WTC11 (cell line): ENCODE results near the gene TOP2A. TPM values are rescaled to one million over a fixed set of nuclear protein-coding genes. Genes with fewer than 3 reads are reported as not detected.

Experiments used
- ATAC-seq: fragments of 200-7000 bp; cut with Tn5 transposase; 2 replicates; pipeline ENCODE4 v1.10.0; 2021; ENCODE audit warnings: mild to moderate bottlenecking, moderate library complexity
- CTCF ChIA-PET: fragments of 300-600 bp; sonication (Branson Sonifier 250); formaldehyde crosslinking; loops from one replicate; lab custom pipeline; 2021; ENCODE audit warnings: antibody characterized with exemption; lab: Charles Lee
- POLR2A ChIA-PET: fragments of 350-600 bp; sonication (Branson Sonifier 250); formaldehyde crosslinking; loops from one replicate; lab custom pipeline; 2021; ENCODE audit warnings: antibody characterized with exemption; lab: Charles Lee
- DNase-seq: peaks from one replicate; pipeline ENCODE4 v3.0.0; 2021; ENCODE audit warnings: low spot score
- H3K27ac Mint-ChIP-seq: 2 replicates; pipeline ENCODE4 v1.8.0; 2021; ENCODE audit warnings: mixed read lengths
- H3K27me3 Mint-ChIP-seq: 2 replicates; pipeline ENCODE4 v1.8.0; 2021; ENCODE audit warnings: low read depth, mild to moderate bottlenecking, moderate library complexity, mixed read lengths
- H3K36me3 Mint-ChIP-seq: 2 replicates; pipeline ENCODE4 v1.8.0; 2021; ENCODE audit warnings: mixed read lengths
- H3K4me1 Mint-ChIP-seq: 2 replicates; pipeline ENCODE4 v1.8.0; 2022; ENCODE audit warnings: mixed read lengths
- H3K4me3 Mint-ChIP-seq: 2 replicates; pipeline ENCODE4 v1.8.0; 2021; ENCODE audit warnings: mild to moderate bottlenecking, moderate library complexity, mixed read lengths
- H3K9me3 Mint-ChIP-seq: 2 replicates; pipeline ENCODE4 v1.8.0; 2021; ENCODE audit warnings: mixed read lengths
- ATF1 ChIP-seq: sonication (generic); formaldehyde crosslinking; IDR thresholded peaks from 2 replicates; pipeline ENCODE4 v1.8.1; 2023; ENCODE audit warnings: mild to moderate bottlenecking, moderate library complexity, missing genetic modification reagents
- CBFB ChIP-seq: sonication (generic); formaldehyde crosslinking; IDR thresholded peaks from 2 replicates; pipeline ENCODE4 v1.8.1; 2022; ENCODE audit warnings: mild to moderate bottlenecking, low read depth, missing genetic modification reagents
- ELF4 ChIP-seq: sonication (generic); formaldehyde crosslinking; IDR thresholded peaks from 2 replicates; pipeline ENCODE4 v1.8.1; 2022; ENCODE audit warnings: low read depth, mild to moderate bottlenecking, moderate library complexity, missing genetic modification reagents
- EMX1 ChIP-seq: fragments of 250-450 bp; sonication (Bioruptor Pico); IDR thresholded peaks from 2 replicates; pipeline ENCODE4 v1.8.0; 2021; ENCODE audit warnings: mild to moderate bottlenecking
- FOXK1 ChIP-seq: sonication (generic); formaldehyde crosslinking; IDR thresholded peaks from 2 replicates; pipeline ENCODE4 v1.8.0; 2022; ENCODE audit warnings: mild to moderate bottlenecking, moderate library complexity, missing genetic modification reagents
- GABPB1 ChIP-seq: sonication (generic); formaldehyde crosslinking; IDR thresholded peaks from 2 replicates; pipeline ENCODE4 v1.8.1; 2023; ENCODE audit warnings: mild to moderate bottlenecking, missing genetic modification reagents
- HMGXB4 ChIP-seq: sonication (generic); formaldehyde crosslinking; IDR thresholded peaks from 2 replicates; pipeline ENCODE4 v1.8.1; 2023; ENCODE audit warnings: mild to moderate bottlenecking, moderate library complexity, missing genetic modification reagents
- IRF2 ChIP-seq: sonication (generic); formaldehyde crosslinking; IDR thresholded peaks from 2 replicates; pipeline ENCODE4 v1.8.0; 2022; ENCODE audit warnings: low read depth, missing genetic modification reagents, borderline replicate concordance
- JUN ChIP-seq: sonication (generic); formaldehyde crosslinking; IDR thresholded peaks from 2 replicates; pipeline ENCODE4 v1.8.0; 2023; ENCODE audit warnings: mild to moderate bottlenecking, missing genetic modification reagents
- MLX ChIP-seq: sonication (generic); formaldehyde crosslinking; IDR thresholded peaks from 2 replicates; pipeline ENCODE4 v1.8.1; 2023; ENCODE audit warnings: mild to moderate bottlenecking, missing genetic modification reagents, moderate library complexity
- RELA ChIP-seq: sonication (generic); formaldehyde crosslinking; IDR thresholded peaks from 2 replicates; pipeline ENCODE4 v1.8.1; 2022; ENCODE audit warnings: missing genetic modification reagents, mild to moderate bottlenecking, borderline replicate concordance
- TEAD4 ChIP-seq: sonication (generic); formaldehyde crosslinking; IDR thresholded peaks from 2 replicates; pipeline ENCODE4 v1.8.0; 2022; ENCODE audit warnings: mild to moderate bottlenecking, missing genetic modification reagents
- ZBTB21 ChIP-seq: sonication (generic); formaldehyde crosslinking; IDR thresholded peaks from 2 replicates; pipeline ENCODE4 v1.8.1; 2023; ENCODE audit warnings: mild to moderate bottlenecking, missing genetic modification reagents, borderline replicate concordance
- ZNF121 ChIP-seq: sonication (generic); formaldehyde crosslinking; IDR thresholded peaks from 2 replicates; pipeline ENCODE4 v1.8.0; 2023; ENCODE audit warnings: missing genetic modification reagents
- ZNF671 ChIP-seq: fragments of 250-450 bp; sonication (Bioruptor Pico); IDR thresholded peaks from 2 replicates; pipeline ENCODE4 v1.8.0; 2021; ENCODE audit warnings: mild to moderate bottlenecking
- total RNA-seq: library from RNA; stranded (reverse); gene quantifications from 3 replicates; pipeline ENCODE4 v1.2.3, GENCODE V29; 2021
- TF ChIP-seq, protein P1 (sequence below): sonication (generic); formaldehyde crosslinking; IDR thresholded peaks from 2 replicates; pipeline ENCODE4 v1.8.1; 2023; ENCODE audit warnings: mild to moderate bottlenecking, missing genetic modification reagents, borderline replicate concordance
- TF ChIP-seq, protein P2 (sequence below): fragments of 250-450 bp; sonication (Bioruptor Pico); IDR thresholded peaks from 2 replicates; pipeline ENCODE4 v1.8.0; 2021; ENCODE audit warnings: mild to moderate bottlenecking
- TF ChIP-seq, protein P3 (sequence below): sonication (generic); formaldehyde crosslinking; IDR thresholded peaks from 2 replicates; pipeline ENCODE4 v1.8.0; 2023; ENCODE audit warnings: mild to moderate bottlenecking, missing genetic modification reagents

The TOP2A gene
- total RNA-seq, 1 experiment from 2014 or later: 307 TPM

DNA sequence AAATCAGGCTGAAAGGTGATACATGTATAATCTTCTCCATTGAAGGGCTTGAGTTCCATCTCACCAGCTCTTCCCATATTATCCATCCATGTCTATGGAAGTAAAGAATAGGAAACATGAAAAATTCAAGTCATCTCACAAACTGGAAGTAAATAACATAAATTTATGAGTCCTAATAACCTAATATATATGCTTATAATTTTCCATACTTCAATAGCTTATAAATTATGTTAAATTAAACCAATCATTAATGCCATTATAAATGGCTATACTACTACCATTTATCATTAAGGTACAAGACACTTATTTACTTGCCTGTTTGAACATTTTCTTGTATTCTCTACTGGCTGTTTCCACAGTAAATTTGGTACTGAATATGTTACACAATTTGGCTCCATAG lies 4.8 kb downstream of the TOP2A start:
- TF ChIP-seq ATF1 (CRISPR knock-in tag): no peak
- no peak for TF ChIP-seq ZNF671 (CRISPR knock-in tag)
- TF ChIP-seq, protein P1, sequence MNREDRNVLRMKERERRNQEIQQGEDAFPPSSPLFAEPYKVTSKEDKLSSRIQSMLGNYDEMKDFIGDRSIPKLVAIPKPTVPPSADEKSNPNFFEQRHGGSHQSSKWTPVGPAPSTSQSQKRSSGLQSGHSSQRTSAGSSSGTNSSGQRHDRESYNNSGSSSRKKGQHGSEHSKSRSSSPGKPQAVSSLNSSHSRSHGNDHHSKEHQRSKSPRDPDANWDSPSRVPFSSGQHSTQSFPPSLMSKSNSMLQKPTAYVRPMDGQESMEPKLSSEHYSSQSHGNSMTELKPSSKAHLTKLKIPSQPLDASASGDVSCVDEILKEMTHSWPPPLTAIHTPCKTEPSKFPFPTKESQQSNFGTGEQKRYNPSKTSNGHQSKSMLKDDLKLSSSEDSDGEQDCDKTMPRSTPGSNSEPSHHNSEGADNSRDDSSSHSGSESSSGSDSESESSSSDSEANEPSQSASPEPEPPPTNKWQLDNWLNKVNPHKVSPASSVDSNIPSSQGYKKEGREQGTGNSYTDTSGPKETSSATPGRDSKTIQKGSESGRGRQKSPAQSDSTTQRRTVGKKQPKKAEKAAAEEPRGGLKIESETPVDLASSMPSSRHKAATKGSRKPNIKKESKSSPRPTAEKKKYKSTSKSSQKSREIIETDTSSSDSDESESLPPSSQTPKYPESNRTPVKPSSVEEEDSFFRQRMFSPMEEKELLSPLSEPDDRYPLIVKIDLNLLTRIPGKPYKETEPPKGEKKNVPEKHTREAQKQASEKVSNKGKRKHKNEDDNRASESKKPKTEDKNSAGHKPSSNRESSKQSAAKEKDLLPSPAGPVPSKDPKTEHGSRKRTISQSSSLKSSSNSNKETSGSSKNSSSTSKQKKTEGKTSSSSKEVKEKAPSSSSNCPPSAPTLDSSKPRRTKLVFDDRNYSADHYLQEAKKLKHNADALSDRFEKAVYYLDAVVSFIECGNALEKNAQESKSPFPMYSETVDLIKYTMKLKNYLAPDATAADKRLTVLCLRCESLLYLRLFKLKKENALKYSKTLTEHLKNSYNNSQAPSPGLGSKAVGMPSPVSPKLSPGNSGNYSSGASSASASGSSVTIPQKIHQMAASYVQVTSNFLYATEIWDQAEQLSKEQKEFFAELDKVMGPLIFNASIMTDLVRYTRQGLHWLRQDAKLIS (CRISPR knock-in tag): no peak
- TF ChIP-seq CBFB (CRISPR knock-in tag): no peak
- no peak for TF ChIP-seq GABPB1 (CRISPR knock-in tag)
- no peak for TF ChIP-seq ZBTB21
- no peak for TF ChIP-seq ELF4 (CRISPR knock-in tag)
- no peak for TF ChIP-seq RELA (CRISPR knock-in tag)
- TF ChIP-seq FOXK1: no peak
- TF ChIP-seq, protein P2, sequence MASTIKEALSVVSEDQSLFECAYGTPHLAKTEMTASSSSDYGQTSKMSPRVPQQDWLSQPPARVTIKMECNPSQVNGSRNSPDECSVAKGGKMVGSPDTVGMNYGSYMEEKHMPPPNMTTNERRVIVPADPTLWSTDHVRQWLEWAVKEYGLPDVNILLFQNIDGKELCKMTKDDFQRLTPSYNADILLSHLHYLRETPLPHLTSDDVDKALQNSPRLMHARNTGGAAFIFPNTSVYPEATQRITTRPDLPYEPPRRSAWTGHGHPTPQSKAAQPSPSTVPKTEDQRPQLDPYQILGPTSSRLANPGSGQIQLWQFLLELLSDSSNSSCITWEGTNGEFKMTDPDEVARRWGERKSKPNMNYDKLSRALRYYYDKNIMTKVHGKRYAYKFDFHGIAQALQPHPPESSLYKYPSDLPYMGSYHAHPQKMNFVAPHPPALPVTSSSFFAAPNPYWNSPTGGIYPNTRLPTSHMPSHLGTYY (CRISPR knock-in tag): no peak
- no peak for TF ChIP-seq MLX (CRISPR knock-in tag)
- no peak for TF ChIP-seq TEAD4
- no peak for TF ChIP-seq EMX1 (CRISPR knock-in tag)
- no peak for TF ChIP-seq HMGXB4 (CRISPR knock-in tag)
- no peak for TF ChIP-seq IRF2 (CRISPR knock-in tag)
- ATAC-seq (no peak), DNase-seq (no peak)
- ChIA-PET POLR2A (no interaction called here), CTCF (no interaction called here)
- H3K36me3 Mint-ChIP-seq: peaks cover 74% of the 10 kb centered on the region
- H3K4me1 Mint-ChIP-seq: peaks cover 57% of the 10 kb centered on the region
- H3K27me3 Mint-ChIP-seq: no peaks in the 10 kb centered on the region
- H3K4me3 Mint-ChIP-seq: no peak overlapping the region
- peak overlapping the region; percentile 86 for H3K27ac Mint-ChIP-seq
- H3K9me3 Mint-ChIP-seq: no peaks in the 10 kb centered on the region

DNA sequence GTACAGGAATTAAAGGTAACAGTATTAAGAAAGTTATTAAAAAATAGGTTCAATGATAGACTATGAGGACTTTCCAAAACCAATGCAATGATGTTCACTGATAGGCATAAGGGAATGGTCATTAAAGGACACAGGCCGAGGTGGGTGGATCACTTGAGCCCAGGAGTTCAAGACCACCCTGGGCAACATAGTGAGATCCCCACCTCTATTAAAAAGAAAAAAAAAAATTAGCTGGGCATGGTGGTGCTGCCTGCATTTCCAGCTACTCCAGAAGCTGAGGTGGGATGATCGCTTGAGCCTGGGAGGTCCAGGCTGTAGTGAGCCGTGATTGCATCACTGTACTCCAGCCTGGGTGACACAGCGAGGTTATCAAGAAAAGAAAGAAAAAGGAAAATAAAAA lies 5.9 kb downstream of the TOP2A start:
- TF ChIP-seq ZNF121: peak; percentile 84; the same call in 1 of the 2 replicates
- TF ChIP-seq TEAD4: no peak
- TF ChIP-seq, all 79 proteins: peak for 1
- H3K9me3 Mint-ChIP-seq: no peaks in the 10 kb centered on the region
- peak overlapping the region; percentile 47 for H3K4me3 Mint-ChIP-seq
- H3K27me3 Mint-ChIP-seq: no peaks in the 10 kb centered on the region
- ATAC-seq (no peak), DNase-seq (no peak)
- peak overlapping the region; percentile 86 for H3K27ac Mint-ChIP-seq
- peaks cover 57% of the 10 kb centered on the region for H3K4me1 Mint-ChIP-seq
- H3K36me3 Mint-ChIP-seq: peaks cover 82% of the 10 kb centered on the region
- POLR2A ChIA-PET: no interaction called here
- CTCF ChIA-PET: interaction anchor here (1.2 to 2.0 kb wide), 3 partner anchors 14 to 148 kb away, joined by 4 to 9 read pairs (median 8); no protein-coding TSS in a partner anchor

DNA sequence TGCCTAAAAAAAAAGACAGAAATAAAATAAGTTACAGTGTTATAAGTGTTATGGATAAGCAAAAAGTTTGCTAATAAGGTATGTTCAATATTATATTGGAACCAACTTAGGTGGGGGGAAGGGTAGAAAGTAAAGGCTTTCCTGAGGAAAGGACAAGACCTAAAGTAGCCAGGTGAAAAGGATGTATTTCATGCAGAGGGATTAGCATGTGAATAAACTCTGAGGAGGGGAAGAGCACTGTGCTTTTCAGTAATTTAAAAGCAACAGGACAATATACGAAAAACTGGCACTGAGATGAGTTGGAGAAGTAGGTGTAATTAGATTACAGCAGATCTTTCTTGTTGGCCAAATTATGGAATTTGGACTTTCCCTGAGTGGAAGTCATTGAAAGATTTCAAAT lies 7.6 kb downstream of the TOP2A start:
- ChIA-PET CTCF (interaction anchor here (1.0 to 2.0 kb wide), 6 partner anchors 40 to 150 kb away, joined by 3 to 9 read pairs (median 6); no protein-coding TSS in a partner anchor), POLR2A (no interaction called here)
- Mint-ChIP-seq H3K27ac (peak overlapping the region; percentile 82), H3K27me3 (no peaks in the 10 kb centered on the region), H3K4me1 (peaks cover 42% of the 10 kb centered on the region), H3K36me3 (peaks cover 79% of the 10 kb centered on the region), H3K9me3 (no peaks in the 10 kb centered on the region), H3K4me3 (peak overlapping the region; percentile 42)
- ATAC-seq (peak; percentile 72), DNase-seq (no peak)
- TF ChIP-seq, protein P3, sequence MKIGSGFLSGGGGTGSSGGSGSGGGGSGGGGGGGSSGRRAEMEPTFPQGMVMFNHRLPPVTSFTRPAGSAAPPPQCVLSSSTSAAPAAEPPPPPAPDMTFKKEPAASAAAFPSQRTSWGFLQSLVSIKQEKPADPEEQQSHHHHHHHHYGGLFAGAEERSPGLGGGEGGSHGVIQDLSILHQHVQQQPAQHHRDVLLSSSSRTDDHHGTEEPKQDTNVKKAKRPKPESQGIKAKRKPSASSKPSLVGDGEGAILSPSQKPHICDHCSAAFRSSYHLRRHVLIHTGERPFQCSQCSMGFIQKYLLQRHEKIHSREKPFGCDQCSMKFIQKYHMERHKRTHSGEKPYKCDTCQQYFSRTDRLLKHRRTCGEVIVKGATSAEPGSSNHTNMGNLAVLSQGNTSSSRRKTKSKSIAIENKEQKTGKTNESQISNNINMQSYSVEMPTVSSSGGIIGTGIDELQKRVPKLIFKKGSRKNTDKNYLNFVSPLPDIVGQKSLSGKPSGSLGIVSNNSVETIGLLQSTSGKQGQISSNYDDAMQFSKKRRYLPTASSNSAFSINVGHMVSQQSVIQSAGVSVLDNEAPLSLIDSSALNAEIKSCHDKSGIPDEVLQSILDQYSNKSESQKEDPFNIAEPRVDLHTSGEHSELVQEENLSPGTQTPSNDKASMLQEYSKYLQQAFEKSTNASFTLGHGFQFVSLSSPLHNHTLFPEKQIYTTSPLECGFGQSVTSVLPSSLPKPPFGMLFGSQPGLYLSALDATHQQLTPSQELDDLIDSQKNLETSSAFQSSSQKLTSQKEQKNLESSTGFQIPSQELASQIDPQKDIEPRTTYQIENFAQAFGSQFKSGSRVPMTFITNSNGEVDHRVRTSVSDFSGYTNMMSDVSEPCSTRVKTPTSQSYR (CRISPR knock-in tag): 0 out of 2 replicates have a peak, but pooled peaks have one; percentile 31
- TF ChIP-seq JUN (CRISPR knock-in tag): no peak
